GM19328 (cell line): Measurements from ENCODE around the gene CARD19.

Experiments used
- ATAC-seq: cut with Tn5 transposase; IDR thresholded peaks from one replicate; pipeline ENCODE4 v1.9.1; 2021; ENCODE audit warnings: mild to moderate bottlenecking, moderate library complexity; ENCODE audit not compliant: unreplicated experiment

CARD19 gene

GRCh38 chr9:93149361-93149760, 53.3 kb downstream of the CARD19 start:
- ATAC-seq = no peak

GRCh38 chr9:93151097-93151784, 55.2 kb downstream of the CARD19 start:
- ATAC-seq = no peak

DNA sequence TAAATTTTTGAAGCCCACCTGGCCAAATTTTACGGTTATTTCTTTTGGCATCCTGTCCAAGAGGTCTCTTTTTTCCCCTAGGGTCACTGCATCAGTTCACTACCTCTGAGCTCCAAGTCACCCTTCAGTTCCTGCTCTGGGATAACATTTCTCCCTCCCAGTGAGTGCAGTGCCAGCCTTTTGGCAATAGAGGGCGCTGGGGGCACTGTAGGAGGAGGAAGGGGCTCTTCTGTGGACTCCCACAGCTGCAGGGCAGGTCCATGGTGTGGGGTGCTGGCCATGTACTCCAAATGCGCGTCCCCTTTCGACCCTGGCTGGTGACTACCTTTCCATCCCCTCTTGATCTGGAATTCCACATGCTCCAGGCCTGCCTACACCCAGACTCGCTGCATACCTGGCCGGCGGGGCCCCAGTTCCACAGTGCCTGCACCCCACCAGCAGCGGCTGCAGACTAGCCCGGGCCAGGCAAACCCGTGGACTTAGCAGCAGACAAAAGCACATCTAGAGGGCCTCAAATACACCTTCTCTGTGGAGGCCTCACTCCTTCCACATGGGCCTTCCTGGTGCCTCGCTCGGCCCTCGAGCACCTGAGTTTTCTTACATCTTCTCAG, 58.4 kb downstream of the CARD19 start:
- no peak for ATAC-seq

GRCh38 chr9:93155716-93156474, 59.9 kb downstream of the CARD19 start:
- ATAC-seq = no peak

DNA sequence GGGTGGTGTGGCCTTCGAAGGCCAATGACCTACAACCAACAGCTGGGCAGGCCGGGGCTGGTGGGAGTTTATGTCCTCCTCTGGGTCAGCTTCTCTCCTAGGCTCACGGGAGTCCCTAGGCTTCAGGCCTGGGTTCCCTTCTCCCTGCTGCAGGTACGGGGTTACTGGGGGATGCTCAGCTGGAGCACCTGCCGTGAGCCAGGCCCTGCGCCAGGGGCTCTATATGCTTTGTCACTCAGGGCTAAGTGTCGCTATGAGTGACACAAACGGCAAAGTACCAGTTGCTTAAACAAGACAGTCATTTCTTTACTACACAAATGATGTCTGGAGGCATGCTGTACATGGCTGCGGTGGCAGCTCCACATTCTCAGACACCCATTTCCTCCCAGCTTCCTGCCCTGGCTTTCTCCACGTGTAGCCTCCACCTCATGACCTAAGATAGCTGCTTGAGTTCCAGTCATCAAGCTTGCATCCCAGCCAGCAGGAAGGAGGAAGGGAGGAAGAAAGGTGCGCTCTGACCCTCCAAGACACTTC, 60.5 kb downstream of the CARD19 start:
- ATAC-seq = no peak

- peak; percentile 86 for ATAC-seq
These were observed 63.8 kb downstream of the CARD19 start for GRCh38 chr9:93159601-93160471.

GRCh38 chr9:93161786-93162562, 66.0 kb downstream of the CARD19 start:
- no peak for ATAC-seq
